HCEC 1CT (cell line): ENCODE data around the gene BST1.

ENCODE experiments used
- DNase-seq: peaks from one replicate; pipeline ENCODE4 v3.0.0-alpha.2; 2017

Gene BST1

DNA sequence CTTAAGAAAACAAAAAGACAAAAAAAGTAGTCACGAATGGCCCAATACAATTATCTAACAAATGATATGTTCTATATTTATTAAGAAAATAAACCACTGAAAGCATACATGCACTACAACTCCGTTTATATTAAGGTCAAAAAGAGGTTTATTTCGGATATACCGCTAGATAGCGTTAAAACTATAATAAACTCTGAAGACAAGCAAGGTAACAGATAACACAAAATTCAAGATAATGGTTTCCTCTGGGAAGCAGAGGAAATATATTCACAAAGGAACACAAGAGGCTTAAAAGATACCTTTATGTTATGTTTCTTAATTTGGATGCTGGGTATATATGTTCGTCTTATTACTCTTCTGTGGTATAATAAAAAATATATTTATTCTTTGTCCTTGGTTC is 26.0 kb upstream of the BST1 start:
- no peak for DNase-seq

DNA sequence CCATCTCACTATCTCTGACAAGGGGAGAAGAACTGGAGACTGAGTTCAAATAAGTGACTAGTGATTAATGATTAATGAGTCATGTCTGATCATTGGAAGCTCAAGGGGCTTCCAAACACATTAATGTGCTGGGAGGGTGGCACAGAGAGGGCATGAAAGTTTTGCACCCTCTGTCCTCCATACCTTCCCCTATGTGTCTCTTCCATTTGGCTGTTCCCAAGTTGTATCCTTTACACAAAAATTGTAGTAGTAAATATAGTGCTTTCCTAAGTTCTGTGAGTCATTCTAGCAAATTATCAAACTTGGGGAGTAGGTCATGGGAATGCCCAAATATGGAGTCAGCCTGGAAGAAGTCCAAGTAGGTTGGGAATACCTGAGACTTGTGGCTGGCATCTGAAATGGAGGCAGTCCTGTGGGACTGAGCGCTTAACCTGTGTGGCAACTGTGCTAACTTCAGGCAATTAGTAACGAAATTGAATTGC is 25.3 kb upstream of the BST1 start:
- peak; percentile 39 for DNase-seq

DNA sequence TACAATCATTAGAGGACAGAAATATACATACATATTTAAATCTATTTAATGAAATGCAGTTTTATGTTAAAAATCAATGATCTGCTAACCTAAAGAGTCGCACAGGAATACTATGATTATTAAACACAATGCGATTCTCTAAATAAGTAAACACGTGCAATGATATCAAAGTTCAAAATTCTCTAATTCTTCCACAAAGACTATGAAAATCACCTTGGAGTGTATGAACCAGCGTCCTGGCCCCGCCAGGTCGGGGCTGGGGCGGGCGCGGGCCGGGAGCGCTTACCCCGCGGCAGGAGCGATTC is 21.8 kb upstream of the BST1 start:
- no peak for DNase-seq

DNA sequence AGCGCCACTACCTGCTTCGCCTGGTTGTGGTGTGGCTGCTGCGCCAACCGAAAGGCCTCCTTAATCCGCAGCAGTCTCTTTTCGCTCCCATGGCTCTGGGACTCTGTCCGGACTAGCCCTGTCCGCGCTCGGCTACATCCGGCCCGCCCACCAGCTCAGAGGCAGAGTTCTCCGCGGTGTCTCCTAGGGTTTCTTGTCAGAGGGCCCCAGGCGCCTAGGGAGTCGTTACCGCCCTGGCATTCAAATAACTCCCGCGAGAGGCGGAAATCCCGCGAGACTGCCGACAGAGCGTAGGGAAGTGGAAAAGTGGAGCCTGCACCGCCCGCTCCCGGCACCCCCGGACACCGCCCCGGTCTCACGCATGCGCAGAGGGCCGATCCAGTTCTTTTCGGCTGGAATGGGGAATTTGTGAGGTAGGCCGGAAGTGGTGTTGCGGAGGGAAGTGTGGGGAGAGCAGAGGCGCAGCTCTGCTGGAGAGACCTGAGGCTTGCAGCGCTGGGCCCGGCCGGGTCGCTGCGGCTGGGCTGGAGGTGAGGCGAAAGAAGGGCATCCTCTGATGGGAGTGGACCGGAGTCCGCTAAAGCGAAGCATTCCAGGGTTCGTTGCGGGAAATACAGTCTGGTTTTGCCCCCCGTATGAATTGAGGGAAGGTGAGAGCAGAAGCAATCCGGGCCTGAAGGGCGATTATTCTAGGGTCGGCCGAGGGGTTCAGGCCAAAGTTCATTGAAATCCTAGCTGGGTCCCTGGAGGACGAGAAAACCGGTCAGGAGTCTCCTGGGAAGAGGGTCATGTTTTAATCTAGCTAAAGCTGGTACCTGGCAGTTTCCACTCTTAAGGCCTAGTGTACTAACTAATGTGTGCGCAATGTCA is 21.3 kb upstream of the BST1 start, which contains the start of gene FAM200B:
TSS of gene FAM200B (plus strand) at position 456 of the 870 bp plus-strand sequence. CDS start 5,151 bp downstream, outside the sequence.
- peak; percentile 92 for DNase-seq

DNA sequence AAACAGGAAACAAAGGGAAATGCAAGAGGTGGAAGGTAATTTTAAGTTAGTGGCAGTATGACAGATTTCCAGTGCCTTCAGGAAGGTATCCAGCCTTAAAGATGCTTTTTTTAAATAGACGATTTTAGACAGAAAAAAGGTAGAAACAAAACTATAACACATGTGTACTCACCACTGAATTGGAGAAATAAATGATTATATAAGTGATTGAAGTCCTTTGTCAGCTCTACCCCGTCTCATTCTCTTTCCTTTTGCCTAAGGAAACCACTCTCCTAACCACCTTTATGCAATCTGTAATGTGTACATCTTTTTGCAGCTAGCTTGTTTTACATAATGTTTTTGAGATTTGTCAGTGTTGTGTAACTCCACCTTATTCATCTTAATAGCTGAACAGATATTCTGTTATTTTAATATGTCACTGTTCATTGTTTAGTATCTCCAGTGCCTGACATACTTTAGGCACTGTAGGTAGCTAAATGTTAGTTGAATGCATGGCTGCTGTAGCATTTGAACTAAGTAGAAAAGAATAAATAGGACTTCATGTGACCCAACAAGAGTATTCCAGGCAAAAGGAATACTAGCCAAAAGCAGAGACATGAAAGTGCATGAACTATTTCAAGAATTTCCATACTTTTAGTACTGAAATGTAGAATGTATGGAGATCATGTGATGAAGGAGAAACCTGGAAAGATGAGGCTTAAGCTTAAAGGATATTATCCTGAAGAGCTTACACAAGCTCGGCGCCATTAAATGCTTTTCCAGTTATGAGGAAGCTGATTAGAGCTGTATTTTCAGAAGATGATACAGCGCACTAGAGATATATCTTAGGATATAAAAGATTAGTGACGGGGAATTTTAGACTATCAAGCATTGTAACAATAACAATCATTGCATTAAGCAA is 20.4 kb upstream of the BST1 start:
- DNase-seq = no peak

DNA sequence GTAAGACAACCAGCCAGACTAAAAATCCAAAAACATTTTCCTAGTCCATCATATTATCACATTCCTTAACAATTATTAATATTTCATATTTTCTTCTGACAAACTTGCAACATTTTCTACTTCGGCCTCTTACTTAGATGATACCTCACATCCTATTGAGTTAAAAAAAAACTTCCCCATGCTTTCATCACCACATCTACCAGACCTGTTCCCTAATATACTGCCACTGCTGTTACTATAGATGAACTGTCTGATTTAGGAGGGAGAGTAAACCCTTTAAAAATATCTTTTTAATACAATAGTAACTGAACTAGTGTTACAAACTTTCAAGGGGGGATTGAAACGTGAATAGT is 19.7 kb upstream of the BST1 start:
- DNase-seq = peak; percentile 22

DNA sequence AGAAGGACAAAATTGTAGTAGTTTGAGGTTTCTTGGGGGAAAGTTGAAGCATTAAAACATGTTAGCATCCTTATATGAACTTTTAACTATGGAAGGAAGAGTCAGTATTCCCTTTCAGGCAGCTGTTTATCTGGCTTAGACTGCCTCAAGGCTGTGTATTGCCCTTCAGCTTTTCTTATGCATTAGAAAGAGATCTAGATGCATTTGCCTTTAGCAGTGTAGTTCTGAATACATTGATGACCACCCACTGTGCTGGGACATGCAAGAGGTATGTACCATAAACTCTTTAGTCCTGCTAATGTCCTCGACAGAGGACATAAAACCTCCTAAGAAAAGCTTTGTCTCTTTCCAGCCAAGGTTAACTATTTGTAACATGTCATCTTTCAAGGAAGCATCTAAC is 18.4 kb upstream of the BST1 start:
- DNase-seq = no peak

DNA sequence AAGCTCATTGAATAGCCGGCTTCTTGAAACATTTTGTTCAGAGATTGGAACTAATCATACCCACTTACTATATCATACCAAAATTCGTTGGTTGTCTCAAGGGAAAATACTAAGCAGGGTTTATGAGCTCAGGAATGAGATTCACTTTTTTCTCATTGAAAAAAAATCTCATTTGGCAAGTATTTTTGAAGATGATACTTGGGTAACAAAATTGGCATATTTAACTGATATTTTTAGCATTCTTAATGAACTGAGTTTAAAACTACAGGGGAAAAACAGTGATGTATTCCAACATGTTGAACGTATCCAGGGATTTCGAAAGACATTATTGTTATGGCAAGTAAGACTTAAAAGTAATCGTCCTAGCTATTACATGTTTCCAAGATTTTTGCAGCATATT is 14.8 kb upstream of the BST1 start:
- no peak for DNase-seq

DNA sequence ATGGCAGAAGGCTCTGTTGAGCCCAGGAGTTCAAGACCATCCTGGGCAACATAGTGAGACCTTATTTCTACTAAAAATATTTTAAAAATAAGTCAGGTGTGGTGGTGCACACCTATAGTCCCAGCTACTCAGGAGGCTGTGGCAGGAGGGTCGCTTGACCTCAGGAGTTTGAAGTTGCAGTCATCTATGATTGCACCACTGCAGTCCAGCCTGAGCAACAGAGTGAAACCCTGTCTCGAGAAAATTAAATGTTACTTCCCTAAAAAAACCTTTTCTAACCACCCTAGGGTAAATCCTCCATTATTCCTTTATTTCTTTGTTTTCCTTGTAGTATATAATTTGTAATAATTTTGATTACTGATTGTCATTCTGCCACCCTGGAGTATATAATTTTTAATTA is 13.3 kb upstream of the BST1 start:
- DNase-seq = no peak

DNA sequence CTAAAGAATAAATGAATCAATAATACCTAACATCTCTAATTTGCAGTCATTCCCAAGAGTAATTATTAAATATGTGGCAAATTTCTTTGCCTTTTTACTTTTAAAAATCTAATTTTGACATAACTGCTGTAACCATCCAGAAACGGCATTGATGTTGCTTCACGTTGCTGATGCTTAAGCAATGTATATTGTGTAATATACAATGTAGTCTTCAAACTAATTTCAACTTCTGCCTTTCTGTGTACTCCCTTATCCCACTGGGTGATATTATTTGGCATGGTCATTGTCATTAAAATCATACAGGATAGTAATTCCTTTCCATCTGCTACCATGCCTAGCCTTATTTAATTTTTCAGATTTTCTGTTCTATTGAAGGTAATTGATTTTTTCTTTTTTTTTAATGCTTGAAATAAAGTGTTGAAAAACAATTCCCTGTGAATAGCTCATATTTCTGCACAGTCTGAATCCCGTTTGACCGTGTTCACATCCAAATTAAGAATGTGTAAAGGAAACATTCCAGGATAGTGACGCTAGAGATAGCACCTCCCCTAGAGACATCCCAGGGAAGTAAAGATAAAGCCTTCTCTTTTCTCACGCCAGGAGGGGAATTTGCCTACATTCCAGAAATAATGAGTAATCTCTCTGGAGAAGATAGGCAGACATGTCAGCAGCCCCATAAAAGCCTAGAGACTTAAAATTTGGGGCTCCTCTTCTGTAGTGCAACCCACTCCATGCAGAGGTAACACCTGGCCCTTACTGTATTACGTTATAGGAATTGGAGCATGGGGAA is 12.7 kb upstream of the BST1 start:
- peak; percentile 86 for DNase-seq

DNA sequence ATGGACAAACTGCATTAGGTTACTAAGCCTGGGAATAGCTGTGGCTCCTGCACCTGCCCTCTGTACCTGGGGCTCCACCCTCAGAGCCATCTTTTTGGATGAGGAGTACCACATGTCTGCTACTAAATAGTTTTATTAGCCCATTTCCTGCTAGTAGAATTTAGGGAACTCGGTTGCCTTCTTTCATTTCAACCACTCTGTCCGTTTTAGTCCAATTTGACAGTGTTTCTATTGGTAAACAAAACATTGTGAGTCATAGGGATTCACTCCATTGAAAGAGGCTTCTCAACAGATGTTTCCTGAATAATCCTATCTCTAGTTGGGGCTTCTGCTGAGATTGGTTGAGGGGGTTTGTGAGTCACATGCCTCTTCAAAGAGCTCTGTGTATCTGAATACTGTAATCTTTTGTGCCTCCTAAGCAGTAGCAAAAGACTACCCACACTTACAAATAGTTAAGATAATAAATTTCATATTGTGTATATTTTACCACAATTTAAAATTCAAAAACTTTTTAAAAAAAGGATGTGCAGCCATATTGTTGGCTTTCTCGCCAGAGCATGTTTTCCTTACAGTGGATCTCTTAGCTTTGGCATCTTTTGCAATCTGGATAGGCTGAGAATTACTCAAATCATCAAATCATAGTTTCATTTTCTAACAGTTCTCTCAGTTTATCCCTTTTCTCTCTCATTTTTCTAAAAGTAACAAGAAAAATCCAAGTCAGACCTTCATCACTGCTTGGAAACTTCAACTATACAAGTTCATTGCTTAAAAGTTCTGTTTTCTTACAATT is 11.3 kb upstream of the BST1 start:
- DNase-seq = peak; percentile 83

DNA sequence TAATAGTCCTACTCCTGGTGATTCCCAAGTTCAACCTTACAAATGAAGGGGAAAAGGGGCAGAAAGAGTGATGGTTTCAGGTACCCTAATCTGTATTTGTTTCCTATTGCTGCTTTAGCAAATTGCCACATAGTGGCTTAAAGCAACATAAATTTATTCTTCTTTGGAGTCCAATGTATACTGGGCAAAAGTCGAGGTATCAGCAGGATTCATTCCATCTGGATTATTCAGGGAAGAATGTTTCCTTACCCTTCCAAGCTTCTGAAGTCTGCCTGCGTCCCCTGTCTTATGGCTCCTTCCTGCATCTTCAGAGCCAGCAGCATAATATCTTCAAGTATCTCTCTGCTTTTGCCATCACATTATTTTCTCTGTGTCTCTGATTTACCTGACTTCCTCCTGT is 10.3 kb upstream of the BST1 start:
- DNase-seq = no peak

DNA sequence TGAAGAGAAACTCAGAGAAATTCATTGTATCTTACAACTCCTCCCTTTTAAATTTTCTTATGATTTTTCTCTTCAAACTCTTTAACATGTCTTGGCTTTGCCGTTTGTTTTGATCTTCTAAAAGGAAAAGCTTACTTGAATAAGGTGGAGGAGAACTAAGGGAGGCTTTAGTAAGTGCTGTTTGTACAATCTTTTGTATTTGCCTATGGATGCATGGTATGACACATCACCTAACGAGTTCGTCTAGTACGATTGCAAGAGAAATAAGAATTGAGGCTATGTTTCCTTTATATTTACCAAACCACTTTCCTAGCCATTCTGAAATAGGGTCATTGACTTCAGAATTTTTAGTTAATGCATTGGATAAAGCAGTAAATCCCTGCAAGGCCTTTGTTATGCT is 8.4 kb upstream of the BST1 start:
- DNase-seq = no peak

DNA sequence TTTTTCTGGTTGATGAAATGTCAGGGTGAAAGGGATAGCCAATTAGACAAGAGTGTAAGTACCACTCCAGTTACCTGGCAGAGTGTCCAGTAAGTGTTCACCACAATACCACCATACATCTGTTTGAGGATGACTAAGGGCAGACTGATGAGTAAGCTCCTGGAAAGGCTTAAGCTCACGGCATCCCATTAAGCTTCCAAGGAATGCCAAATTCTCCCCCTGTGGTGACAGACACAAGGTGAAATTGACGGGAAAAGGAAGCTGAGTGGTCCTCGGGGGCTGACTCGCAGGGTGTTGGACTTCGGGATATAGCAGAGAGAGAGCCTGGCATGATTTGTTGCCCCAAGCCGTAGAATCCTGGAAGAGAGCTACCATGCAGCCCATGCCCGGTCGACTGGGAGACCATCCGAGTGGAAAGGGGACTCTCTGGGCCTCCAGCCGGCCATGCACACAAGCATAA is 7.6 kb upstream of the BST1 start:
- DNase-seq = peak; percentile 86

DNA sequence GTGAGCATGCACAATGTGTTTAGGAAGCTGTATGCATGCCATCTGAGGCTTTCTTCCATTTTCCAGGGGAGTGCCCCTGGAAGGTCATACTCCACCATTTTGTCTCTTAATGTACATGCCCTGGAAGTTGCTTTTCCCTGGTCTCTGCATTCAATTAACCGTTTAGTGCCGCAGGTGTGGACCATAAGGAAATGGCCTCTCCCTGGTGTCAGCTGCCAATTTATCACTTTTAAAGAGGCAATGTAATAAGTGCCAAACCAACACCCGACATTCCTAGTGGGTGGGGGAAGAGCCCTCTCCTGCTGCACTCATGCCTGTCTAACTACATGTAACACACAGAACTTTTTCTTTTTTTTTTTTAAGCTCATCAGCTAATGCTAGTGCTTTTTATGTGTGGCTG is 7.1 kb upstream of the BST1 start:
- no peak for DNase-seq

DNA sequence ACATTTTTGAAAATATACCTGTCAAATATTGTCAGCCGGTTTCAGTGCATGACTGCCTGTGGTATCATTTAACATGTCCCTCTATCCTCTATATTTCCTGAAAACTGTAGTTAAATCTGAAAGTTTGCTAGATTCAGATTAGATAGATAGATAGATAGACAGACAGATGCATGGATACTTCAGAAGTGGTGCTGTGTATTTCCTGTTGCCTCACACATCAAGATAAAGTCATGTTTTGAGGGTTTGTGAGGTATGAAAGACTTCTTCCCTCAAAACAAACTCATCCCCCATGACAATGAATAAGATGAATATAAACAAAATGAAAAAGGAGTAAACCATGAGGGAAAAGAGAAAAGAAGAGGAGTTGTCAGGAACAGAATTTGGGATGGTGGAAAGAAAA is 6.0 kb upstream of the BST1 start:
- DNase-seq = no peak

DNA sequence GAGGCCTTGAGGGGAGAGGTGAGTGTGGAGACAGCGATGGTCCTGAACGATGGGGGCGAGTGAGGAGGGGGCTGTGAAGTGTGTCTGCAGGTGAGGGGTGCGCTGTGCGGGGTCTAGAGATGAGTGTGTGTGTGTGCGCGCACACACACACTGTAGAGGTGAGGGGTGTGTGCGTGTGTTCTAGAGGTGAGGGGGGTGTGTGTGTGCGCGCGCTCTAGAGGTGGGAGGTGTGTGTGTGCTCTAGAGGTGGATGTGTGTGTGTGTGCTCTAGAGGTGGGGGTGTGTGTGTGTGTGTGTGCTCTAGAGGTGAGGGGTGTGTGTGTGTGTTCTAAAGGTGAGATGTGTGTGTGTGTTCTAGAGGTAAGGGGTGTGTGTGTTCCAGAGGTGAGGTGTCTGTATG is 574 bp downstream of the BST1 start:
- no peak for DNase-seq

DNA sequence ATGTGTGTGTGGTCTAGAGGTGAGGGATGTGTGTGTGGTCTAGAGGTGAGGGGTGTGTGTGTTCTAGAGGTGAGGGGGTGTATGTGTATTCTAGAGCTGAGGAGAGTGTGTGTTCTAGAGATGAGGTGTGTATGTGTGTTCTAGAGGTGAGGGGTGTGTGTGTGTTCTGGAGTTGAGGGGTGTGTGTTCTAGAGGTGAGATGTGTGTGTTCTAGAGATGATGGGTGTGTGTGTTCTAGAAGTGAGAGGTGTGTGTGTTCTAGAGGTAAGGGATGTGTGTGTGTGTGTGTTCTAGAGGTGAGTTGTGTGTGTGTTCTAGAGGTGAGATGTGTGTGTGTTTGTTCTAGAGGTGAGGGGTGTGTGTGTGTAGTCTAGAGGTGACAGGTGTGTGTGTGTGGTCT is 1.3 kb downstream of the BST1 start:
- no peak for DNase-seq

DNA sequence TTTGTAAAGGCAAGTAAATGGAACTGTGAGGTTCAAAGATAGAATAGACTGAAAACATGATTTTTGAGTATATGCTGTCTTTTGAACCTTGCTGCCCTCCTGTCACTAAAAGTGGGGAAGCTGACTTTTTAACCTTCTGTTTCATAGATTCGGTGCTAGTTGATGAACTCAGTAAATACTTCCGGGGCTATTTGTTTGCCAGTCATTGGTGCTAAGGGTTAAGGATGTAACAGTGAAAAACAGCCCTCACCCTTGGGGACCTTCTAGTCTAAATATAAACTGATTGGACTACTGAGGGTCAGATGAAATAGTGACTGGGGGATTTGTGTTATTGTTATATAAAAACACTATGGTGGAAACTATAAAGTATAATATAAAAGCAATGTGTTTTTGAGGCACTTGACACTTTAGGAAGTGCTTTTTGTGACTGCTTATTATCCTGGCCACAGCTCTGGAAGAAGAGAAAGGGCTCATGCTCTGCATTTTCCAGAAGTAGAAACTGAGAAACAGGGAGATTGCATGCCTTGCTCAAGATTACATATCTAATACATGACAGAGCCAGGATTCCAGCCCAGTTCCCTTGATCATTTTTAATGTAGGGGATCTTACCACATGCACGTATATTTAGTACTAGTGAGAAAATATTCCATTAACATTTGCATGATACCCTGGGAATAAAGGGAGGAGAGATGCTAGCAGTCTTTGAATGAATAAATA is 3.9 kb downstream of the BST1 start:
- no peak for DNase-seq

DNA sequence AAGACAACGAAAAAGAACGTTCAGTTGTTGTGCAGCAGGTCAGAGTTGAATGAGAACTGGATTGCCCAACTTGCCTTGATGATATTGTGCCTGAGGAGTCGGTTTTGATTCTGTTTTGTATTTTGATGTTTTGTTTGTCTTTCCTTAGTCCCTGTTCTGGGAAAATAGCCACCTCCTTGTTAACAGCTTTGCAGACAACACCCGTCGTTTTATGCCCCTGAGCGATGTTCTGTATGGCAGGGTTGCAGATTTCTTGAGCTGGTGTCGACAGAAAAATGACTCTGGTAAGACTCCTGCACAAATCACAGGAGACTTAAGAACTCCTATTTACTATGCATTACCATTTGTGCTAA is 4.5 kb downstream of the BST1 start:
- no peak for DNase-seq

DNA sequence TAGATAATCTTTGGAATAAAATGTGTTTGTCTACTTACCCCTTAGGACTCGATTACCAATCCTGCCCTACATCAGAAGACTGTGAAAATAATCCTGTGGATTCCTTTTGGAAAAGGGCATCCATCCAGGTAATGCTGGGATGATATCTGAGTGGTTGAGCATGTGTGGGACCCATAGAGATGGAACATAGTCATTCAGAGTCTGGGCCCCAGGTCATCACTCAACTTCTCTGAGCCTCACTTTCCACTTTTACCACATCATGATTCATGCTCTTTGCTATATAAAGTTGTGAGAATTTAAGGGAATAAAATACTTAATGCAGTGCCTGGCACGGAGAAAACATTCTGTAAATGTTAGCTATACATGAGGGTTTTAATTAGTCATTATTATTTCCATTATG is 8.9 kb downstream of the BST1 start:
- no peak for DNase-seq

DNA sequence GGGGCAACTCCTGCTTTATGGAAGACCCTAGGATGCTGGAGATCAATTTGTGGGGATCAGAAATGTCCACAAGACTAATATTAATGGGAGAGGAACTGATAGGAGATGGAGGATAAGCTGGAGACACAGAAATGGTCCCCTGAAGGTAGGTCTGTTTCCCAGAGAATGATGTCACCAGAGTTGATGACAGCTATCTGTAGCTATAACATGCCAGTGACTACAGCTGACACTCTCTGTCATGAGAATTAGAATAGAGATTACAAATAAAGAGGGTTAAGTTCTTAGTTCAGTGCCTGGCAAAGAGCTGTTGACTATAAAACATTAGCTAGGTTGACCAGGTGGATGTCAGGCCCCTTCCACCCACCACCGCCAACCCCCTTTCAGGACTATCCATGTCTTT is 9.3 kb downstream of the BST1 start:
- no peak for DNase-seq
